GM23338 (cell line): Measurements from ENCODE around the gene HNF4A. TPM values are rescaled to one million over a fixed set of nuclear protein-coding genes. Genes with fewer than 3 reads are reported as not detected.
A peak's percentile ranks its signal among the peaks of the same experiment; 100 is the strongest.

ENCODE experiments used
- ATAC-seq: fragments of 200-7000 bp; cut with Tn5 transposase; 3 replicates; pipeline ENCODE4 v1.9.1; 2020
- DNase-seq: peaks from one replicate; pipeline ENCODE4 v3.0.0-alpha.2; 2015; ENCODE audit warnings: low spot score
- H2AFZ ChIP-seq: fragments of 200-600 bp; sonication (generic); 2 replicates; pipeline ENCODE4 v1.8.0; 2016; ENCODE audit warnings: antibody characterized with exemption, mild to moderate bottlenecking, moderate library complexity
- H3F3A ChIP-seq: fragments of 200-600 bp; sonication (generic); replicated peaks from 2 replicates; pipeline ENCODE4 v1.8.0; 2017; ENCODE audit warnings: antibody characterized with exemption, mixed run types, low read depth
- H3K27ac ChIP-seq: fragments of 200-600 bp; sonication (generic); 2 replicates; pipeline ENCODE4 v1.6.1; 2016; ENCODE audit warnings: low read depth
- H3K27me3 ChIP-seq: fragments of 200-600 bp; sonication (generic); 2 replicates; pipeline ENCODE4 v1.8.0; 2016; ENCODE audit warnings: mild to moderate bottlenecking, mixed run types, moderate library complexity; ENCODE audit not compliant: insufficient read depth
- H3K36me3 ChIP-seq: fragments of 200-600 bp; sonication (generic); 2 replicates; pipeline ENCODE4 v1.8.0; 2016; ENCODE audit warnings: mild to moderate bottlenecking; ENCODE audit not compliant: insufficient read depth
- H3K4me1 ChIP-seq: fragments of 200-600 bp; sonication (generic); 2 replicates; pipeline ENCODE4 v1.8.0; 2016; ENCODE audit warnings: mild to moderate bottlenecking, moderate library complexity; ENCODE audit not compliant: insufficient read depth
- H3K4me2 ChIP-seq: fragments of 200-600 bp; sonication (generic); 2 replicates; pipeline ENCODE4 v1.7.1; 2017; ENCODE audit warnings: mixed run types
- H3K4me3 ChIP-seq: fragments of 200-600 bp; sonication (generic); 2 replicates; pipeline ENCODE4 v1.6.1; 2016; ENCODE audit warnings: mixed run types
- H3K79me2 ChIP-seq: fragments of 200-600 bp; sonication (generic); replicated peaks from 2 replicates; pipeline ENCODE4 v1.8.0; 2017; ENCODE audit warnings: mild to moderate bottlenecking; ENCODE audit not compliant: insufficient read depth
- H3K9me2 ChIP-seq: fragments of 200-600 bp; sonication (generic); 2 replicates; pipeline ENCODE4 v1.8.0; 2017; ENCODE audit not compliant: insufficient read depth
- H4K20me1 ChIP-seq: fragments of 200-600 bp; sonication (generic); replicated peaks from 2 replicates; pipeline ENCODE4 v1.8.0; 2017; ENCODE audit warnings: mild to moderate bottlenecking; ENCODE audit not compliant: insufficient read depth
- H3K27ac Mint-ChIP-seq: 2 replicates; pipeline ENCODE4 v1.8.0; 2020; ENCODE audit warnings: inconsistent platforms, mild to moderate bottlenecking, moderate library complexity, mixed read lengths
- H3K27me3 Mint-ChIP-seq: 3 replicates; pipeline ENCODE4 v1.8.0; 2022; ENCODE audit warnings: low read depth, mild to moderate bottlenecking, moderate library complexity, mixed read lengths, inconsistent platforms; ENCODE audit not compliant: insufficient read depth, poor library complexity
- H3K36me3 Mint-ChIP-seq: 3 replicates; pipeline ENCODE4 v1.8.0; 2021; ENCODE audit warnings: low read depth, mild to moderate bottlenecking, inconsistent platforms, moderate library complexity, mixed read lengths
- H3K4me1 Mint-ChIP-seq: 3 replicates; pipeline ENCODE4 v1.8.0; 2020; ENCODE audit warnings: mild to moderate bottlenecking, inconsistent platforms, mixed read lengths
- H3K4me3 Mint-ChIP-seq: 3 replicates; pipeline ENCODE4 v1.8.0; 2021; ENCODE audit warnings: moderate library complexity, mild to moderate bottlenecking, inconsistent platforms, mixed read lengths
- H3K9me3 Mint-ChIP-seq: 3 replicates; pipeline ENCODE4 v1.8.0; 2020; ENCODE audit warnings: moderate library complexity, mild to moderate bottlenecking, inconsistent platforms, mixed read lengths
- CREB1 ChIP-seq: fragments of 250-450 bp; sonication (Bioruptor Pico); IDR thresholded peaks from 2 replicates; pipeline ENCODE4 v1.5.0; 2020; ENCODE audit warnings: low read depth, mild to moderate bottlenecking, moderate library complexity
- EZH2 ChIP-seq: fragments of 200-600 bp; sonication (generic); IDR thresholded peaks from one replicate; pipeline ENCODE4 v1.8.0; 2017; ENCODE audit warnings: antibody characterized with exemption, mild to moderate bottlenecking, low read depth; ENCODE audit not compliant: unreplicated experiment
- EZH2phosphoT487 ChIP-seq: fragments of 200-600 bp; sonication (generic); IDR thresholded peaks from one replicate; pipeline ENCODE4 v1.8.1; 2018; ENCODE audit warnings: antibody characterized with exemption; ENCODE audit not compliant: unreplicated experiment
- JUNB ChIP-seq: IDR thresholded peaks from one replicate; pipeline ENCODE4 v1.6.1; 2016; ENCODE audit warnings: antibody characterized with exemption; ENCODE audit not compliant: unreplicated experiment
- NANOG ChIP-seq: IDR thresholded peaks from 2 replicates; pipeline ENCODE4 v1.6.1; 2016; ENCODE audit warnings: antibody characterized with exemption, borderline replicate concordance
- POLR2AphosphoS5 ChIP-seq: IDR thresholded peaks from 2 replicates; pipeline ENCODE4 v1.6.1; 2016; ENCODE audit warnings: antibody characterized with exemption, low read depth
- STAT1 ChIP-seq: IDR thresholded peaks from one replicate; pipeline ENCODE4 v1.6.1; 2016; ENCODE audit warnings: antibody characterized with exemption; ENCODE audit not compliant: unreplicated experiment
- ZNF114 ChIP-seq: fragments of 250-450 bp; sonication (Bioruptor Pico); IDR thresholded peaks from 2 replicates; pipeline ENCODE4 v1.5.0; 2020; ENCODE audit warnings: mild to moderate bottlenecking, moderate library complexity
- ZNF331 ChIP-seq: fragments of 250-450 bp; sonication (Bioruptor Pico); IDR thresholded peaks from 2 replicates; pipeline ENCODE4 v1.5.0; 2020; ENCODE audit warnings: low read depth, mild to moderate bottlenecking, moderate library complexity
- polyA plus RNA-seq: library from polyadenylated mRNA; unstranded; fragments of >200 nt; fragmentation: Nextera tagmentation; extraction: Ambion mirVana; gene quantifications from 2 replicates; pipeline ENCODE4 v1.2.1, GENCODE V29; 2016
- total RNA-seq: library from RNA; depleted of rRNA; stranded (reverse); fragments of >200 nt; shearing (Covaris generic); gene quantifications from 2 replicates; pipeline ENCODE4 v1.2.3, GENCODE V29; 2014
- TF ChIP-seq, protein P1 (sequence below): fragments of 250-450 bp; sonication (Bioruptor Pico); IDR thresholded peaks from 2 replicates; pipeline ENCODE4 v1.5.0; 2020; ENCODE audit warnings: mild to moderate bottlenecking, moderate library complexity
- TF ChIP-seq, protein P2 (sequence below): IDR thresholded peaks from 2 replicates; pipeline ENCODE4 v1.6.1; 2016; ENCODE audit warnings: antibody characterized with exemption
- TF ChIP-seq, protein P3 (sequence below), 2 experiments: fragments of 200-600 bp in 1 of 2; sonication (generic) in 1 of 2; conservative IDR thresholded peaks; 2 replicates each; pipeline versions ENCODE4 v1.5.1 to v1.6.1; 2016 to 2017; ENCODE audit warnings: antibody characterized with exemption in 2 of 2, low read depth in 2 of 2, mild to moderate bottlenecking in 2 of 2, moderate library complexity in 1 of 2
- TF ChIP-seq, protein P4 (sequence below): IDR thresholded peaks from one replicate; pipeline ENCODE4 v1.6.1; 2018; ENCODE audit warnings: antibody characterized with exemption; ENCODE audit not compliant: unreplicated experiment

HNF4A gene
- total and polyA plus RNA-seq, 2 experiments from 2014 or later, result not detected

DNA sequence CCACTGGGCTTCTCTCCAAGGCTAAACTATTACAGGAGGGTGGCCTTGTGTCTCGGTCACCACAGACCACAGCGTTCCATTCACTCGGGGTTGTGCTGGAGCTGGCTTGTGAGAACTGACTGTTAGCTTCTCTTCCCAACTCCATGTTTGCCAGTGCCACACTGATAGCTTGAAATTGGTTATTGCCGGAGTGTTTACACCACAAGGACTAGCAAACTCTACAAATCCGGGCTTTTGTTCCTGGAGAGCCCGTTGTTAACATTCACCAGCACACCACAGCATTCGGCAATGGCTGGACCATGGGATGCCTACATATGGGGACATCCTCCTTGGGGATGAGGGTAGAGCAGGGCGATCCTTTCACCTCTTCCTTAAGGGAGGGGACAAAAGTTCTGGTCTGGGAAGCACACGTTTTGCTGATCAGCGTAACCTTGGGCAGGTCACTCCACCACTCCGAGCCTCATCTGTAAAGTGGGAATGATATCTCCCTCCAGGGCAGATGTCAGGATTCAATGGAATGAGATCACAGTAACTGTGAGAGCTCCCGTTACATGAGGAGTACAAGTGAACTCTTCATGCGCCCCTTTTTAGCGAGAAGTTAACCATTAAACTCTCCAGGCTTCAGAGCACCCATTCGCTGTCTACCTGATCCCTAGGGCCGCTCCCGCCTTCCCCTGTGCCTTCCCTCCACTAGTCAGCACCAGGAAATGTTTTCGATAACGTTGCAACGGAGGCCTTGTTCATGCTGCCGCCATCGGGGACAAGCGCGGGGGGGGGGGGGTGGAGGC is 78.4 kb downstream of the HNF4A start:
- H3K27ac Mint-ChIP-seq, result no peak overlapping the region
- H3K9me2 ChIP-seq, result peaks cover 2% of the 10 kb centered on the region; the same call in 1 of the 2 replicates

More for the DNA sequence above, 78.4 kb downstream of the HNF4A start:
- Mint-ChIP-seq H3K36me3 (no peaks in the 10 kb centered on the region), H3K27me3 (peaks cover 7% of the 10 kb centered on the region), H3K4me3 (no peak overlapping the region), H3K4me1 (no peaks in the 10 kb centered on the region), H3K9me3 (no peaks in the 10 kb centered on the region; the same call in 2 of the 3 replicates)
- Histone ChIP-seq H3K4me2 (no peak overlapping the region), H3K4me3 (no peak overlapping the region), H3F3A (0 out of 2 replicates have a peak, but pooled peaks cover 3% of the 10 kb centered on the region), H4K20me1 (no peaks in the 10 kb centered on the region), H2AFZ (peak overlapping the region; percentile 66), H3K36me3 (no peaks in the 10 kb centered on the region), H3K27me3 (no peaks in the 10 kb centered on the region), H3K4me1 (no peaks in the 10 kb centered on the region), H3K79me2 (no peaks in the 10 kb centered on the region), H3K27ac (no peak overlapping the region)
- TF ChIP-seq, protein P1, sequence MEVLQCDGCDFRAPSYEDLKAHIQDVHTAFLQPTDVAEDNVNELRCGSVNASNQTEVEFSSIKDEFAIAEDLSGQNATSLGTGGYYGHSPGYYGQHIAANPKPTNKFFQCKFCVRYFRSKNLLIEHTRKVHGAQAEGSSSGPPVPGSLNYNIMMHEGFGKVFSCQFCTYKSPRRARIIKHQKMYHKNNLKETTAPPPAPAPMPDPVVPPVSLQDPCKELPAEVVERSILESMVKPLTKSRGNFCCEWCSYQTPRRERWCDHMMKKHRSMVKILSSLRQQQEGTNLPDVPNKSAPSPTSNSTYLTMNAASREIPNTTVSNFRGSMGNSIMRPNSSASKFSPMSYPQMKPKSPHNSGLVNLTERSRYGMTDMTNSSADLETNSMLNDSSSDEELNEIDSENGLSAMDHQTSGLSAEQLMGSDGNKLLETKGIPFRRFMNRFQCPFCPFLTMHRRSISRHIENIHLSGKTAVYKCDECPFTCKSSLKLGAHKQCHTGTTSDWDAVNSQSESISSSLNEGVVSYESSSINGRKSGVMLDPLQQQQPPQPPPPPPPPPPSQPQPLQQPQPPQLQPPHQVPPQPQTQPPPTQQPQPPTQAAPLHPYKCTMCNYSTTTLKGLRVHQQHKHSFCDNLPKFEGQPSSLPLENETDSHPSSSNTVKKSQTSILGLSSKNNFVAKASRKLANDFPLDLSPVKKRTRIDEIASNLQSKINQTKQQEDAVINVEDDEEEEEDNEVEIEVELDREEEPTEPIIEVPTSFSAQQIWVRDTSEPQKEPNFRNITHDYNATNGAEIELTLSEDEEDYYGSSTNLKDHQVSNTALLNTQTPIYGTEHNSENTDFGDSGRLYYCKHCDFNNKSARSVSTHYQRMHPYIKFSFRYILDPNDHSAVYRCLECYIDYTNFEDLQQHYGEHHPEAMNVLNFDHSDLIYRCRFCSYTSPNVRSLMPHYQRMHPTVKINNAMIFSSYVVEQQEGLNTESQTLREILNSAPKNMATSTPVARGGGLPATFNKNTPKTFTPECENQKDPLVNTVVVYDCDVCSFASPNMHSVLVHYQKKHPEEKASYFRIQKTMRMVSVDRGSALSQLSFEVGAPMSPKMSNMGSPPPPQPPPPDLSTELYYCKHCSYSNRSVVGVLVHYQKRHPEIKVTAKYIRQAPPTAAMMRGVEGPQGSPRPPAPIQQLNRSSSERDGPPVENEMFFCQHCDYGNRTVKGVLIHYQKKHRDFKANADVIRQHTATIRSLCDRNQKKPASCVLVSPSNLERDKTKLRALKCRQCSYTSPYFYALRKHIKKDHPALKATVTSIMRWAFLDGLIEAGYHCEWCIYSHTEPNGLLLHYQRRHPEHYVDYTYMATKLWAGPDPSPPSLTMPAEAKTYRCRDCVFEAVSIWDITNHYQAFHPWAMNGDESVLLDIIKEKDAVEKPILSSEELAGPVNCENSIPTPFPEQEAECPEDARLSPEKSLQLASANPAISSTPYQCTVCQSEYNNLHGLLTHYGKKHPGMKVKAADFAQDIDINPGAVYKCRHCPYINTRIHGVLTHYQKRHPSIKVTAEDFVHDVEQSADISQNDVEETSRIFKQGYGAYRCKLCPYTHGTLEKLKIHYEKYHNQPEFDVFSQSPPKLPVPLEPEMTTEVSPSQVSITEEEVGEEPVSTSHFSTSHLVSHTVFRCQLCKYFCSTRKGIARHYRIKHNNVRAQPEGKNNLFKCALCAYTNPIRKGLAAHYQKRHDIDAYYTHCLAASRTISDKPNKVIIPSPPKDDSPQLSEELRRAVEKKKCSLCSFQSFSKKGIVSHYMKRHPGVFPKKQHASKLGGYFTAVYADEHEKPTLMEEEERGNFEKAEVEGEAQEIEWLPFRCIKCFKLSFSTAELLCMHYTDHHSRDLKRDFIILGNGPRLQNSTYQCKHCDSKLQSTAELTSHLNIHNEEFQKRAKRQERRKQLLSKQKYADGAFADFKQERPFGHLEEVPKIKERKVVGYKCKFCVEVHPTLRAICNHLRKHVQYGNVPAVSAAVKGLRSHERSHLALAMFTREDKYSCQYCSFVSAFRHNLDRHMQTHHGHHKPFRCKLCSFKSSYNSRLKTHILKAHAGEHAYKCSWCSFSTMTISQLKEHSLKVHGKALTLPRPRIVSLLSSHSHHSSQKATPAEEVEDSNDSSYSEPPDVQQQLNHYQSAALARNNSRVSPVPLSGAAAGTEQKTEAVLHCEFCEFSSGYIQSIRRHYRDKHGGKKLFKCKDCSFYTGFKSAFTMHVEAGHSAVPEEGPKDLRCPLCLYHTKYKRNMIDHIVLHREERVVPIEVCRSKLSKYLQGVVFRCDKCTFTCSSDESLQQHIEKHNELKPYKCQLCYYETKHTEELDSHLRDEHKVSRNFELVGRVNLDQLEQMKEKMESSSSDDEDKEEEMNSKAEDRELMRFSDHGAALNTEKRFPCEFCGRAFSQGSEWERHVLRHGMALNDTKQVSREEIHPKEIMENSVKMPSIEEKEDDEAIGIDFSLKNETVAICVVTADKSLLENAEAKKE (CRISPR knock-in tag), result no peak
- TF ChIP-seq, protein P2, sequence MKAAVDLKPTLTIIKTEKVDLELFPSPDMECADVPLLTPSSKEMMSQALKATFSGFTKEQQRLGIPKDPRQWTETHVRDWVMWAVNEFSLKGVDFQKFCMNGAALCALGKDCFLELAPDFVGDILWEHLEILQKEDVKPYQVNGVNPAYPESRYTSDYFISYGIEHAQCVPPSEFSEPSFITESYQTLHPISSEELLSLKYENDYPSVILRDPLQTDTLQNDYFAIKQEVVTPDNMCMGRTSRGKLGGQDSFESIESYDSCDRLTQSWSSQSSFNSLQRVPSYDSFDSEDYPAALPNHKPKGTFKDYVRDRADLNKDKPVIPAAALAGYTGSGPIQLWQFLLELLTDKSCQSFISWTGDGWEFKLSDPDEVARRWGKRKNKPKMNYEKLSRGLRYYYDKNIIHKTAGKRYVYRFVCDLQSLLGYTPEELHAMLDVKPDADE, result no peak
- TF ChIP-seq, protein P3, sequence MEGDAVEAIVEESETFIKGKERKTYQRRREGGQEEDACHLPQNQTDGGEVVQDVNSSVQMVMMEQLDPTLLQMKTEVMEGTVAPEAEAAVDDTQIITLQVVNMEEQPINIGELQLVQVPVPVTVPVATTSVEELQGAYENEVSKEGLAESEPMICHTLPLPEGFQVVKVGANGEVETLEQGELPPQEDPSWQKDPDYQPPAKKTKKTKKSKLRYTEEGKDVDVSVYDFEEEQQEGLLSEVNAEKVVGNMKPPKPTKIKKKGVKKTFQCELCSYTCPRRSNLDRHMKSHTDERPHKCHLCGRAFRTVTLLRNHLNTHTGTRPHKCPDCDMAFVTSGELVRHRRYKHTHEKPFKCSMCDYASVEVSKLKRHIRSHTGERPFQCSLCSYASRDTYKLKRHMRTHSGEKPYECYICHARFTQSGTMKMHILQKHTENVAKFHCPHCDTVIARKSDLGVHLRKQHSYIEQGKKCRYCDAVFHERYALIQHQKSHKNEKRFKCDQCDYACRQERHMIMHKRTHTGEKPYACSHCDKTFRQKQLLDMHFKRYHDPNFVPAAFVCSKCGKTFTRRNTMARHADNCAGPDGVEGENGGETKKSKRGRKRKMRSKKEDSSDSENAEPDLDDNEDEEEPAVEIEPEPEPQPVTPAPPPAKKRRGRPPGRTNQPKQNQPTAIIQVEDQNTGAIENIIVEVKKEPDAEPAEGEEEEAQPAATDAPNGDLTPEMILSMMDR (conservative IDR thresholded peaks at IDR 0.05; ENCODE audit: low read depth in 2 of 2), result no peak
- no peak for TF ChIP-seq EZH2
- TF ChIP-seq ZNF114 (CRISPR knock-in tag), result no peak
- TF ChIP-seq STAT1, result no peak
- TF ChIP-seq CREB1 (CRISPR knock-in tag), result no peak
- TF ChIP-seq NANOG, result no peak
- no peak for TF ChIP-seq POLR2AphosphoS5
- no peak for TF ChIP-seq JUNB
- TF ChIP-seq, protein P4, sequence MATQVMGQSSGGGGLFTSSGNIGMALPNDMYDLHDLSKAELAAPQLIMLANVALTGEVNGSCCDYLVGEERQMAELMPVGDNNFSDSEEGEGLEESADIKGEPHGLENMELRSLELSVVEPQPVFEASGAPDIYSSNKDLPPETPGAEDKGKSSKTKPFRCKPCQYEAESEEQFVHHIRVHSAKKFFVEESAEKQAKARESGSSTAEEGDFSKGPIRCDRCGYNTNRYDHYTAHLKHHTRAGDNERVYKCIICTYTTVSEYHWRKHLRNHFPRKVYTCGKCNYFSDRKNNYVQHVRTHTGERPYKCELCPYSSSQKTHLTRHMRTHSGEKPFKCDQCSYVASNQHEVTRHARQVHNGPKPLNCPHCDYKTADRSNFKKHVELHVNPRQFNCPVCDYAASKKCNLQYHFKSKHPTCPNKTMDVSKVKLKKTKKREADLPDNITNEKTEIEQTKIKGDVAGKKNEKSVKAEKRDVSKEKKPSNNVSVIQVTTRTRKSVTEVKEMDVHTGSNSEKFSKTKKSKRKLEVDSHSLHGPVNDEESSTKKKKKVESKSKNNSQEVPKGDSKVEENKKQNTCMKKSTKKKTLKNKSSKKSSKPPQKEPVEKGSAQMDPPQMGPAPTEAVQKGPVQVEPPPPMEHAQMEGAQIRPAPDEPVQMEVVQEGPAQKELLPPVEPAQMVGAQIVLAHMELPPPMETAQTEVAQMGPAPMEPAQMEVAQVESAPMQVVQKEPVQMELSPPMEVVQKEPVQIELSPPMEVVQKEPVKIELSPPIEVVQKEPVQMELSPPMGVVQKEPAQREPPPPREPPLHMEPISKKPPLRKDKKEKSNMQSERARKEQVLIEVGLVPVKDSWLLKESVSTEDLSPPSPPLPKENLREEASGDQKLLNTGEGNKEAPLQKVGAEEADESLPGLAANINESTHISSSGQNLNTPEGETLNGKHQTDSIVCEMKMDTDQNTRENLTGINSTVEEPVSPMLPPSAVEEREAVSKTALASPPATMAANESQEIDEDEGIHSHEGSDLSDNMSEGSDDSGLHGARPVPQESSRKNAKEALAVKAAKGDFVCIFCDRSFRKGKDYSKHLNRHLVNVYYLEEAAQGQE, result no peak
- no peak for TF ChIP-seq EZH2phosphoT487
- no peak for TF ChIP-seq ZNF331
- no peak for ATAC-seq
- DNase-seq, result no peak
